A673 (cell line): ENCODE measurements around the gene RPL10A. TPM values are rescaled to one million over a fixed set of nuclear protein-coding genes. Genes with fewer than 3 reads are reported as not detected.

ENCODE experiments used
- BruUV-seq: library from RNA; stranded (reverse); fragments of 400-500 nt; replicated peaks from 2 replicates; lab custom pipeline; 2021; lab: Mats Ljungman, UMichigan
- CTCF ChIA-PET: fragments of 300-600 bp; sonication (Branson Sonifier 250); formaldehyde crosslinking; loops from one replicate; lab custom pipeline; 2022; ENCODE audit warnings: antibody characterized with exemption; lab: Charles Lee
- POLR2A ChIA-PET: fragments of 300-600 bp; sonication (Branson Sonifier 250); formaldehyde crosslinking; loops from one replicate; lab custom pipeline; 2022; ENCODE audit warnings: antibody characterized with exemption; ENCODE audit not compliant: low non-redundant PET; lab: Charles Lee
- DNase-seq: peaks from one replicate; pipeline ENCODE4 v3.0.0-alpha.2; 2015; ENCODE audit warnings: low spot score
- H3K27ac ChIP-seq: fragments of 200-600 bp; sonication (generic); 2 replicates; pipeline ENCODE4 v1.5.1; 2016; ENCODE audit warnings: mixed run types, low read depth, mild to moderate bottlenecking, mixed read lengths, antibody characterized with exemption, low read length; ENCODE audit not compliant: poor library complexity, severe bottlenecking
- H3K27me3 ChIP-seq: fragments of 200-600 bp; sonication (generic); replicated peaks from 2 replicates; pipeline ENCODE4 v1.6.1; 2017; ENCODE audit warnings: mixed run types, low read depth, mild to moderate bottlenecking, mixed read lengths, antibody characterized with exemption, low read length; ENCODE audit not compliant: insufficient read depth, poor library complexity
- H3K36me3 ChIP-seq: fragments of 200-600 bp; sonication (generic); 2 replicates; pipeline ENCODE4 v1.6.1; 2016; ENCODE audit warnings: mixed run types, mild to moderate bottlenecking, mixed read lengths, antibody characterized with exemption, low read length; ENCODE audit not compliant: insufficient read depth, poor library complexity, severe bottlenecking
- H3K4me1 ChIP-seq: fragments of 200-600 bp; sonication (generic); 2 replicates; pipeline ENCODE4 v1.6.1; 2017; ENCODE audit warnings: mixed run types, mild to moderate bottlenecking, mixed read lengths, antibody characterized with exemption, low read length; ENCODE audit not compliant: insufficient read depth, poor library complexity, severe bottlenecking
- H3K4me3 ChIP-seq: fragments of 200-600 bp; sonication (generic); 2 replicates; pipeline ENCODE4 v1.5.1; 2016; ENCODE audit warnings: low read depth, mixed run types, mild to moderate bottlenecking, mixed read lengths, low read length; ENCODE audit not compliant: poor library complexity, severe bottlenecking
- H3K9me3 ChIP-seq: fragments of 200-600 bp; sonication (generic); 2 replicates; pipeline ENCODE4 v1.6.1; 2016; ENCODE audit warnings: mixed run types, low read depth, mild to moderate bottlenecking, mixed read lengths, antibody characterized with exemption, low read length; ENCODE audit not compliant: poor library complexity, severe bottlenecking
- EZH2 ChIP-seq: fragments of 200-600 bp; sonication (generic); IDR thresholded peaks from 2 replicates; pipeline ENCODE4 v1.6.1; 2017; ENCODE audit warnings: borderline replicate concordance, low read depth, mild to moderate bottlenecking, mixed read lengths, antibody characterized with exemption, low read length; ENCODE audit not compliant: poor library complexity, severe bottlenecking
- intact Hi-C: fragments of 100-400 bp; cut with micrococcal nuclease; formaldehyde crosslinking; loops from one replicate; pipeline ENCODE4 v1.10.0; 2022; ENCODE audit not compliant: unreplicated experiment
- total RNA-seq: library from RNA; stranded (reverse); gene quantifications from 2 replicates; pipeline ENCODE4 v1.2.3, GENCODE V29; 2021
- TF ChIP-seq, protein P1 (sequence below): fragments of 300-800, 200-600 bp; sonication (generic); conservative IDR thresholded peaks from 2 replicates; pipeline ENCODE4 v1.5.1; 2017; ENCODE audit warnings: low read depth, mild to moderate bottlenecking, antibody characterized with exemption, low read length, moderate library complexity, mixed read lengths

The RPL10A gene
- total RNA-seq, 1 experiment from 2014 or later, result 1,064 TPM

GRCh38 chr6:35457907-35458306 lies 10.3 kb upstream of the RPL10A start:
- Histone ChIP-seq H3K36me3 (peaks cover 64% of the 10 kb centered on the region), H3K27ac (no peak overlapping the region), H3K27me3 (no peaks in the 10 kb centered on the region), H3K9me3 (no peaks in the 10 kb centered on the region), H3K4me3 (no peak overlapping the region), H3K4me1 (peaks cover 20% of the 10 kb centered on the region)
- CTCF ChIA-PET, result no interaction called here
- TF ChIP-seq, protein P1, sequence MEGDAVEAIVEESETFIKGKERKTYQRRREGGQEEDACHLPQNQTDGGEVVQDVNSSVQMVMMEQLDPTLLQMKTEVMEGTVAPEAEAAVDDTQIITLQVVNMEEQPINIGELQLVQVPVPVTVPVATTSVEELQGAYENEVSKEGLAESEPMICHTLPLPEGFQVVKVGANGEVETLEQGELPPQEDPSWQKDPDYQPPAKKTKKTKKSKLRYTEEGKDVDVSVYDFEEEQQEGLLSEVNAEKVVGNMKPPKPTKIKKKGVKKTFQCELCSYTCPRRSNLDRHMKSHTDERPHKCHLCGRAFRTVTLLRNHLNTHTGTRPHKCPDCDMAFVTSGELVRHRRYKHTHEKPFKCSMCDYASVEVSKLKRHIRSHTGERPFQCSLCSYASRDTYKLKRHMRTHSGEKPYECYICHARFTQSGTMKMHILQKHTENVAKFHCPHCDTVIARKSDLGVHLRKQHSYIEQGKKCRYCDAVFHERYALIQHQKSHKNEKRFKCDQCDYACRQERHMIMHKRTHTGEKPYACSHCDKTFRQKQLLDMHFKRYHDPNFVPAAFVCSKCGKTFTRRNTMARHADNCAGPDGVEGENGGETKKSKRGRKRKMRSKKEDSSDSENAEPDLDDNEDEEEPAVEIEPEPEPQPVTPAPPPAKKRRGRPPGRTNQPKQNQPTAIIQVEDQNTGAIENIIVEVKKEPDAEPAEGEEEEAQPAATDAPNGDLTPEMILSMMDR, result no peak
- TF ChIP-seq EZH2, result no peak
- POLR2A ChIA-PET, result no interaction called here
- DNase-seq, result no peak
- BruUV-seq, result no TSS peak
- intact Hi-C loops, result no loop called here

- TF ChIP-seq, protein P1, result no peak
- no peak for TF ChIP-seq EZH2
- H3K27me3 ChIP-seq, result no peaks in the 10 kb centered on the region
- no peak overlapping the region for H3K4me3 ChIP-seq
- DNase-seq, result no peak
- ChIA-PET POLR2A (no interaction called here), CTCF (no interaction called here)
- no peak overlapping the region for H3K27ac ChIP-seq
- peaks cover 65% of the 10 kb centered on the region for H3K36me3 ChIP-seq
- H3K9me3 ChIP-seq, result no peaks in the 10 kb centered on the region
- intact Hi-C loops, result no loop called here
- H3K4me1 ChIP-seq, result no peaks in the 10 kb centered on the region
- BruUV-seq, result no TSS peak
Observed at GRCh38 chr6:35461270-35461669, 6.9 kb upstream of the RPL10A start.

GRCh38 chr6:35463292-35463691 lies 4.9 kb upstream of the RPL10A start:
- H3K4me3 ChIP-seq, result no peak overlapping the region
- TF ChIP-seq EZH2, result no peak
- TF ChIP-seq, protein P1, result no peak
- POLR2A ChIA-PET, result no interaction called here
- no peaks in the 10 kb centered on the region for H3K4me1 ChIP-seq
- peaks cover 56% of the 10 kb centered on the region for H3K36me3 ChIP-seq
- no TSS peak for BruUV-seq
- CTCF ChIA-PET, result interaction anchor here (1.0 kb wide), 1 partner anchor 14 kb away, joined by 3 read pairs; no protein-coding TSS in a partner anchor
- no peak overlapping the region for H3K27ac ChIP-seq
- no peak for DNase-seq
- no peaks in the 10 kb centered on the region for H3K27me3 ChIP-seq
- no peaks in the 10 kb centered on the region for H3K9me3 ChIP-seq
- intact Hi-C loops, result no loop called here
